ENCODE measurements around the gene JAK2.
"Not testable (repeated sequence)": the region's sequence is repeated elsewhere in the genome, so short reads cannot be mapped to it uniquely, and the experiment has no call there.

Gene JAK2

DNA sequence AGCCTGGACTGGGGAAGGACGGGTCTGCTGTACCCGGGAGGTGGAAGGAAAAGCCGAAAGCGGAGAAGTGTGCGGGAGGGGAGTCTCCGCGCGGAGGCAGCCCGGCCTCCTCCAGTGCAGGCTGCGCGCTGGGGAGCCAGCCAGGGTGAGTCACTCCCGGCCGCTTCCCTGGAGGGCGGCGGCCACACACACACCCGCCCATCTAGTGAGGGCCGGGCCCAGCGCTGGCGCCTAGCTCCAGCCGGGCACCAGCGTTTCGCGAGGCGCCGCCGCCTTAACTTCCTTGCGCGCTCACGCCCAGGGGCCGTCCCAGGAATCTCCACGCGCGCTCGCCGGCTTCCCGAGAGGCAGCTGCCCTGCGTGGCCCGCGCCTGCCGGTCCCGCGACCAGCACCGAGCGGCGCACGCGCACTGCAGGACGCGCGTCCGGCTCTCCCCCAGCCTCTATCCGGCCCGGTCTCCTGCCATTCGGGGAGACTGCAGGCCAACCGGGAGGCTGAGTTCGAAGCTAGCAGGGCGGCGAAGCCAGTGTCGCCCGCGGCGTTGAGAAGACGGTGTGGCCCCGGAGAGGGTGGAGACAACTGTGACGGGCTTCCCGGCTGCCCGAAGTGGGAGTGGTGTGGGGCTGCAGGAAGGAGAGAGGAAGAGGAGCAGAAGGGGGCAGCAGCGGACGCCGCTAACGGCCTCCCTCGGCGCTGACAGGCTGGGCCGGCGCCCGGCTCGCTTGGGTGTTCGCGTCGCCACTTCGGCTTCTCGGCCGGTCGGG is at the start of gene JAK2:
TSS of gene JAK2 (plus strand) at position 652 of the 765 bp plus-strand sequence. CDS start 36,716 bp downstream, outside the sequence.
- DNase-seq, result peak; percentile 80

DNA sequence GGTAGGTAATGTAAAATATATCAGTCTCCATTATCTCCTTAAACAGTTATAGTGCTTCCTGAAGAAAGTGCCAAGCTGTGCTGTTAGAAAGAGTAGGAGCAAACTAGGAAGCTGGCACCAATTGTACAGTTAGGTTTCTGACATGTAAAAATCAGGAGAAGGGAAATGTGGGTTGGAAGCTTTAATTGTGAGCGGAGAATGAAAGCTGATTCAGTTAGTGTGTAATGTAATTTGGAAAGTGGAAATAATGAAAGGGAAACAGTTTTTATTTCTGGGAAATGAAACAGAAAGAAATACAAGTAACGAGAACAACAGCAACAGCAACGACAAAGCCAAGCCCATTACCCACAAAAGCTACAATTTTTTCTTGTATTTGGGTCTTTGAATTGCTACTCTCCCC is 48.8 kb upstream of the JAK2 start:
- DNase-seq, result no peak

DNA sequence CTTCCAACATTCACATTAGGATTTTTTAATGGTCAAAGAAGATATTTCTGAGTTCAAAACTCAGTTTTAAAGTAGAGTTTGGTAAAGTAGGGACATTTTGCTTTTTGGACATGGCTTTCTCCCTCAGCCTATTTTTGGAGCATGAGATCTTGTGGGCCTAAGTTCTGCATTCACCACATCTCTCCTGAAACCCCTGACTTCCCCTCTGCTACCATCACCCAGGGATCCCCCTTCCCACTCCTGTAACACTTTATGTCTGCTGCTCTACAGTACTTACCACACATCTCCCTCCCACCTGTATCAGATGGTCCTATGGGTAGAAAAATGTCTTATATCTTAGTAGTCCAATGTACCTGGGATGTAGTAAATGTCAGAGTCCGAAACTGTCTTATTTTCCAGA is 48.2 kb upstream of the JAK2 start:
- DNase-seq, result no peak

DNA sequence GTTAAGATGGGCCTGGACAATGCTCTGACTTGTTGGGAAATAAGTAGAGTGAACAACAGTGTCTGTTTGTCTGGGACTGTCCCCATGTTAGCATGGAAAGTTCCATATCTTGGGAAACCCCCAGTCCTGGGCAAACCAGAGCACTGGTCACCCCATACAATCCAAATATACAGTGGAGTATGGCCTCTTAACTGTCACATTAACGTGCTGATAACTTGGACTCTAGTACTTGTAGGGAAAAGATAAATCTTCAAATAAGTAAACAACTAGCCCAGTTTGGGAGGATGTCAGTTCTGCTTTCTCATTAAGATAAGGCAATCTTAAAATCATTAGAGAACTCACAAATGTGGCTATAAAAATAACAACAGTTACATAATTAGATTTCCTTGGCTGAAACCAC is 47.6 kb upstream of the JAK2 start:
- no peak for DNase-seq

DNA sequence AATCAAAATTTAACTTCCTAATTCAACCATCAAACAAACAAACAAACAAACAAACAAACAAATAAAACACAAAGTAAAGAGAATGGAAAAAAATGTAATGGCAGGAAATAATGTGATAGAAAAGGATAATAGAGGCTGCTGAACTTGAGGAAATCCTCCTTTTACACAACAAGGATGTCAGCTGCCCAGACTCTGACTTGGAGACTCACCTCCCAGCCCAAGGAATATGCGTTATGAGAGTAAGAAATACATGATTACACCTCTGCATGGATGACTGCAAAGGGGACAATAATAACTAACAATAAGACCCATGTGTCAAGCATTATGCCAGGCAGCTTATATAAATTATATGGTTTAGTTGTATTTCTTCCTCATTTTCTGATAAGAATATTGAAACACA is 46.6 kb upstream of the JAK2 start:
- no peak for DNase-seq

DNA sequence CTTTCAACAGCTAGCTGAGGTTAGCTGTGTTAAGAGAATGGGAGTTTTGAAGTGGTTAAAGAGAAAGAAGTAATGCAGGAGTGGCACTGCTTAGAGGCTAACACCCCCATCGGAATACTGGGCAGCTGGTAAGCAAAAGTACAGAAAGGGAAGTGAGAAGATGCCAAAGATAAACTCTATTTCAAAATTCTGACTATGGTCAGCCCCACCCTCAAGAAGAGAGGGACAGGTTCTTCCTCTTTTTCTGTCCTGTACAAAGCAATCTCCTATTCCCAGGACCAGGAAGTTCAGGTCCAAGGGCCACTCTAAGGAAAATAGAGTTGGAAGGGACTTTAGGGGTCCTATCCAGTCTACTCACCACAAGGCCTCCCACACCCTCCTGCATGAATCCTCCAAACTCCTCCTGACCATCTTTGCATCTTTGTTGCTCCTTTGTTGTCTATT is 45.9 kb upstream of the JAK2 start:
- peak; percentile 59 for DNase-seq

DNA sequence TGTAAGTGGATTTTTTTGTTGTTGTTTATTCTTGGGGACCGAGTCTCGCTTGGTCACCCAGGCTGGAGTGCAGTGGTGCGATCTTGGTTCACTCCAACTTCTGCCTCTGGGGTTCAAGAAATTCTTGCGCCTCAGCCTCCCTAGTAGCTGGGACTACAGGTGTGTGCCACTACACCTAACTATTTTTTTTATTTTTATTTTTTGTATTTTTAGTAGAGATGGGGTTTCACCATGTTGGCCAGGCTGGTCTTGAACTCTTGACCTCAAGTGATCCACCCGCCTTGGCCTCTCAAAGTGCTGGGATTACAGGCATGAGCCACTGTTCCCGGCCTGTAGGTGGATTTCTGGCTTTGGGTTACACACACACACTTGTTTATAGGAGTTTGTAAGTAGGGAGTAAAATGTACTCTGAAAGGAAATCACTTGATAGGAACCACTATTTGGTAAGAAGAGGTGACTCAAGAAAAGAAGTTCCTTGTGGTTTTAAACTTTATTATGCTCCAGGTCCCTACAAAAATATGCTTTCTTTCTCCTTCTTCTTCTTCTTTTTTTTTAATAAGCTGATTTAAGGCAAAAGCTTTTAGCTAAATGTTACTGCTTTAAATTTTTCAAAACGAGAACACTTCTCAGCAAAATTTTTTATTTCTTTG is 42.9 kb upstream of the JAK2 start:
- DNase-seq, result not testable (repeated sequence)

DNA sequence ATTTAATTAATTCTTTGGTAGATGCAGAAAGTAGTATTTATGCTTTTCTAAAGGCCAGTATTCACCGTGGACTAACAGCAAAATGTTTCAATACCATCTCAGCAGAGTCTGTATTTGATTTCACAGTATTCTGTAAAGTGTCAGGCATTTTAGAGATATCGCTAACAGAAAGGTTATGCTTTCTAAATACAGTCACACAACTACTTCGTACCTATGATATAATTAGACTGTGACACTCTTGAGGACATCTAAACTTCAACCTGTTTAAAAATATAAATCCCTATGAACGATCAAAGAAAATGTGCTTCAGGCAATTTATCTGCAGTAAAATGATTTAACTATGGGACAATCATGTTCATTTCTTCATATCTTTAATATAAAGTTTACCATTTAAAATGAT is 41.7 kb upstream of the JAK2 start:
- DNase-seq, result no peak

DNA sequence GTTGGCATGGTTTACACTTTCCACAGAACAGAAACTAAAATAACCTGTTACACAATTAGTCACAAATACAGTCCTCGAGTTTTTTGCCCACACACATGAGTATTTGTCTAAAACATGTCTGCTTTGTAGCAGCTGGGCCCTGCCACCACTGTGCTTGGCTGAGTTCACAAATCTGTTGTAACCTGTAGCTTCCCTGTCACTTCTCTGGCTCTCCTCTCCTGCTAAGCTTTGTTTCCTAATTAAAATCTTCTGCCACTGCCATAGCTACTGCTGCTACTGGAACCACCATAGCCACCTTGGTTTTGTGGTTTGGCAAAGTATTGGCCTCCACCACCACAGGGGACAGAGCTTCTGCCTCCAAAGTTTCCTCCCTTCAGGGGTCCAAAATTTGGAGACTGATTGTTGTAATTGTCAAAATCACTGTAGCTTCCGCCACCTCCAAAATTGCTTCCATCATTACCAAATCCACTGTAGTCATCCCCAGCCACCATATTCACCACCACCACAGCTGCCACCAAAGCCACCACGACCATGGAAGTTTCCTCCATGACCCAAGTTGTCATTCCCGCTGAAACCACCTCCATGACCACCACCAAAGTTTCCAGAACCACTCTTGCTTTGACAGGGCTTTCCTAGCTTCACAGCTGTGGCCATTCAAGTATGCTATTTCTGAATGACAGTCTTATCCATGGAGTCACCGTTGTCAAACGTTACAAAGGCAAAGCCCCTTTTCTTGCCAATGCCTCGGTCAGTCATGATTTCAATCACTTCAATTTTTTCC is 40.5 kb upstream of the JAK2 start:
- not testable (repeated sequence) for DNase-seq

DNA sequence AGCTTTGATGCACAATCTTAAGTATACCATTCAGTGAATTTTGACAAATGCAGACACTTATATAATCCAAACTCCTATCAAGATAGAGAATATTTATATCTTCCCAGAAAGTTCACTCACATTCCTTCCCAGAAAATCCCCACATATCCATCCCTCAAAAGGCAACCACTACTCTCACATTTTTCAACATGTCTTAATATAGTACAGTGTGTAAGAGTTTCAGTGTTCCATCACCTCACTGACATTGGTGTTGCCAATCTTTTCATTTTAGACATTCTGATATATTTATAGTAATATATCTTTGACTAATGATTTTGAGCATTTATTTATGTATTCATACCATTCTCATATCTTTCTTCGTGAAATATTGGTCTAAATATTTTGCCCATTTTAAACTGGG is 38.1 kb upstream of the JAK2 start:
- no peak for DNase-seq

DNA sequence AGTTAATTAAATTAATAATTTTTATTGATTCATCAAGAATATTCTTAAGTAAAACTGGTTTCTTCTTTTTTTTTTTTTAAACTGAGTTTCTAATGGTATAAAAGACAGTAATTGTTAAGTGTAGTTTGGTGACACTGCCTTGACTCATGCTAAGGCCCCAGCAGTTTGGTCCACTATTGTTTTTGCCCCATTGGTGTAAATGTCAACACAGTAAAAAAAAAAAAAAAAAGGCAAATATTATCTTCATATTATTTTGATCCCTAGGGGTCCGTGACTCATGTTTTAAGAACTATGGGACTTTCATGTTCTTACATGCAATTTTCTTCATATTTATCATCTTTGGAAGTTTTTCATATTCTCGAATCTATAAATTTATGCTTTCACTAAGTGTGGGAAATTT is 29.2 kb upstream of the JAK2 start:
- no peak for DNase-seq

DNA sequence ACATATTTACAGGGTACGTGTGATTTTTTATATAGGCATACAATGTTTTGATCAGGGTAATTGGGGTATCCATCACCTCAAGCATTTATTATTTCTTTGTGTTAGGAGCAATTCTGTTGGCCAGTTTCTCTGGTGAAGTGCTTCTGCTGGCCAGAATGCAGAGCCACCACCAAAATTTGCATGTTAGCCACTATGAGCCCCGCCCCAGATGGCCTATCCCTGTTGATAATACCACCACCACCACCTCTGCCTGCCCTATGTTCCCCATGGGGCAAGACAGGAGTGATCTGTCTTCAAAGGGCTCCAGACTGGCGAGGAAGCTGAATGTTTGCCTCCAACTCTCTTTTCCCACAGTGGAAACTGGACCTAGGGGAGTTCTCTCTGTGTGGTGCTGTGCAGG is 26.0 kb upstream of the JAK2 start:
- no peak for DNase-seq

DNA sequence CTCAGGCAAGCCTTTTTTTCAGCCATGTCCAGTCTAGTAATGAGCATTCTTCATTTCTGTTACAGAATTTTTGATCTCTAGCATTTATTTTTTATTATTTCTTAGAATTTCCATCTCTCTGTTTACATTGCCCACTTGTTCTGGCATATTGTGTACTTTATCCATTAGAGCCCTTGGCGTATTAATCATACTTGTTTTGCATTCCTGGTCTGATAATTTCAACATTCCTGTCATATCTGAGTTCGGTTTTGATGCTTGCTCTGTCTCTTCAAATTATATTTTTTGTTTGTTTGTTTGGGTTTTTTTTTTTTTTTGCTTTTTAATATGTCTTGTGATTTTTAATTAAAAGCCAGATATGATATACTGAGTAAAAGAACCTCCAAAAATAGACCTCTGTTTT is 23.0 kb upstream of the JAK2 start:
- DNase-seq, result no peak

DNA sequence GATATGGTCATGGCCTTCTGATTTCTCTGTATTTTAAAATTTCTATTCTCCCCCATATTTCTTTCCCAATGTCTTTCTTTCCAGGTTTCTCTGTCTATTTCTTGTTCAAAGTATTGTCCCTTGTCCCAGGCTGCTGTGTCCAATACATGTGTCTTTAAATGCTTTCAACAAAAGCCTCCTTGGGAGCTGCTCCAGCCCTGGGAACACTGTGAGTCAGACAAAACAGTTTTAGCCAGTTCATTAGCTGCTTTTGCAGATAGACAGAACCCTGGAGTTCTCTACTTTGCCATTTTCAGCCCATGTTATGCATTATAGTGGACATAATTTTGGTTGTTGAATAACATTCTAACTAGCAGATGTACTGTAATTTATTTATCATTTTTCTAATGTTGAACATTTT is 20.5 kb upstream of the JAK2 start:
- no peak for DNase-seq

DNA sequence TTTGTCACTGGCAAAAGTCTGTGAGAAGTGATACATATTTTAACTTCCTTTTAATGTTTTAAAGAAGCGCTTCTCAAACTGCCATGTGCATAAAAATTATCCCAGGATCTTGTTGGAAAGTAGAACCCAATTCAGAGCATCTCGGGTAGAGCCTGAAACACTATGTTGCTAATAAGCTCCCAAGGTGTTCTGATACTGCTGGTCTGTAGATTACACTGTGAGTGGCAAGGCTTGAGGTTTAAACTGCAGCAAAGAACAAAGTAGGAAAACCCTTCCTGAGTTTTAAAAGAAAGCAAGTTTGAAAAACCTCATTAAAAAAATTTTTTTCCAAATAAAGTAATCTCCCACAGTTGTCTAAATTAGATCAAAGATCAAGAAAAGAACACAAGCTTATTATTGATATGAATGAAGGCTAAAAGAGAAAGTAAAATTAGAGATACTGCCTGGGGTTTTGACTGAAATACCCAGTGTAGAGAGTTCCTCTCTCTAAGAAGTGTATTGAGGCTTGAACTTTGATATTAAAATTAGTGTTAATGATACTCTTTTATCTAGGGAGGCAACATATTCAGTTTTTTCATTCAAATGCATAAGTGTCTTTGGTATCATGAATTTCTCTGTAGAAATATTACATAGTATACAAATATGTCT is 19.8 kb upstream of the JAK2 start:
- DNase-seq, result no peak

DNA sequence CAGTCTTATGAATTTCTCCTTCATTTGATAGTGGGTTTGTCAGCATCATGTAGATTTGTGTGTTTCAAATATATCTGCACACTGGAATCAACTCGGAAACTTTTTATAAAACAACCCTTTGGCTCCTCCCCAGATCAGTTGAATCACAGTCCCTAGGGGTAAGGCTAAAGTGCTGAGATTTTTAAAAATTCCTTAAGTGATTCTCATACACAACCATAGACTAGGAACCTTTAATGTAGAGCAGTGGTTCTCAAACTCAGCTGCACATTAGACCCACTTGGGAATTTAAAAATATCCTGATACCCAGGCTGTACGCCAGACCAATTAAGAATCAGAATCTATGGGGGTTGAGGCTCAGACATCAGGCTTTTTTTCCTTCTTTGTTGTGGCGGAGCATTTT is 17.5 kb upstream of the JAK2 start:
- no peak for DNase-seq

DNA sequence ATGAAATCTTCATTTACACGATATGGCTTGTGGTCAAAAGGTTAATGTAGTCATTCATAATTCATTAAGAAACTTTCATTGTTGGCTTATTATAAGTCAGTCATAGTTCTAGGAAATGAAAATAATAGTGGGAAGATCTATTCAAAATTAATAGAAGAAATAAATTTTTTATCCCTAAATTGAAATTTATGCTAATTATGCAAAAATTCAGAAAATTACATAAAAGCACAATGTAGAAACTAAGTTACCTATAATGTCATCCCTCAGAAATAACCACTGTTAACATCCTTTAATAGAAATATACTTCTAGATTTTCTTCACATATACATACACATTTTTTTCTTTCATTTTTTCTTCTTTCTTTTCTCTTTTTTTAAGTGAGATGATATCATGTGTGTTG is 15.9 kb upstream of the JAK2 start:
- no peak for DNase-seq

DNA sequence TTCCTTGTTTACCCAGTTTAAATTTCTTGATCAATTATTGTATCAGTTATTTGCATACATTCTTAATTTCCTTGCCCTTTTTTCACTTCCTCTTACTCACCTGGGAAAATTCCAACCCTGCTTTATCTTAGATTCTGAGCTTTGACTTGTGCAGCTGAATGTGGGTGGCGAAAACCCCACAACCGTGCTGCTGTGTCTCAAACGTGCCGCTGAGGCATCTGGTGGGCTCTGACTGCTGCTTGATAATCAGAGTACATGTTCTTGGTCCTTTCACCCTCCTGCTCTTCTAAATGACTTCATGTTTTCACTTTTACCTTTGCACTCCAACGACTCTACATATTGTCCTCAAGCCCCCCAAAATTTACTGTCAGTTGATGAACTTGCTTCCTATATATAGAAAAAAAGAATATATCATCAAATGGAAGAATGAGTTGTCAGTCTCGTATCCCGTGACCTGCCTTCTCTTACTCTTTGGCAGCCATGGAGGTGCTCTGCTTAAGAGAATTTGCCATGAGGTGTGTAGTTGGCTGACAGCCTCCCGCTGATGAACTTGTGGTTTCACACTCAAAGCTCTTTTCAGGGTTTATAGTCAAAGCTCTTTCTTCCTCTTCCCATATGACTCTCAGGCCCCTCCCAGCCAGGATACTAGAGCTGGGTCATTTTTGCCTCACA is 14.0 kb upstream of the JAK2 start:
- DNase-seq, result no peak

DNA sequence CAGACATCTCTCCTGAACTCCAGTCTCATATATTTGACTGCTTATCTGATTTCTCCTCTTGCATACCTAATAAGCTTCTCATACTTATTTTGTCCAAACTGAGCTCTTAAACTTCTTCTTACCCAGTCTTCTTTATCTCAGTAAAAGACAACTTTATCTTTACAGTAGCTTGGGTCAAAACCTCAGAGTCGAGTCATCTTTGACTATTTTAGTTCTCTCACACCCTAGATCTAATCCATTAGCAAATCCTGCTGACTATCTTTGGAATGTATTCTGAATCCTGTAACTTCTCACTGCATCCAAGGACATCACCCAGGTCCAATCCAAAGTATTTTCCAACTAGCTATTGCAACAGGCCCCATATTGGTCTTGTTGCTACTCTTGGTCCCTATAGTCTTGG is 11.8 kb upstream of the JAK2 start:
- DNase-seq, result no peak

DNA sequence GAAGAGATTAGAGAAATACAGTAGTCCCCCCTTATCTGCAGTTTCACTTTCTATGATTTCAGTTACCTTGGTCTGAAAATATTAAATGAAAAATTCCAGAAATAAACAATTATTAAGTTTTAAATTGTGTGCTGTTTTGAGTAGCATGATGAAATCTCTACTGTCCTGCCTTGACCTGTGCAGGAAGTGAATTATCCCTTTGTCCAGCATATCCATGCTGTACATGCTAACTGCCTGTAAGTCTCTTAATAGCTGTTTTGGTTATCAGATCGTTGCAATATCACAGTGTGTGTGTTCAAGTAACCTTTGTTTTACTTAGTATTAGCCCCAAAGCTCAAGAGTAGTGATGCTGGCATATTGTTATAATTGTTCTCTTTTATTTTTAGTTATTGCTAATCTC is 11.2 kb upstream of the JAK2 start:
- no peak for DNase-seq

DNA sequence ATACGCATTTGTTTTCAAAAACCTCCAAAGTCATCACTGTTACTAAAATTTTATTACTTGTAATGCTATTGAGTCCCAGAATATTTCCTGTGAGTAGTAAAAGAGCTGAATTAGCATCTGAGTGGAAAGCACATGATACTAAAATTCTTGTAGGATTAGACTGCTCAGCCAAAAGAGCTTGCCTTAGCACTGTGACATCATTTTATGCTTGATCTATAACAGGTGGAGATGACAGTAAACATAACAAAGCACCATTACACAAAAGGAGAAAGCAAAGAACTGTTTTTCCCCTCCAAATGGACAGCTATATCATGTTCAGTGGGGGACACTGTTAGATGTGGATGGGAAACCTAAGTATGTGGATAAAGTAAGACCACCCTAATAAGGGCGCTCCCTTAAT is 5.8 kb upstream of the JAK2 start:
- DNase-seq, result no peak

DNA sequence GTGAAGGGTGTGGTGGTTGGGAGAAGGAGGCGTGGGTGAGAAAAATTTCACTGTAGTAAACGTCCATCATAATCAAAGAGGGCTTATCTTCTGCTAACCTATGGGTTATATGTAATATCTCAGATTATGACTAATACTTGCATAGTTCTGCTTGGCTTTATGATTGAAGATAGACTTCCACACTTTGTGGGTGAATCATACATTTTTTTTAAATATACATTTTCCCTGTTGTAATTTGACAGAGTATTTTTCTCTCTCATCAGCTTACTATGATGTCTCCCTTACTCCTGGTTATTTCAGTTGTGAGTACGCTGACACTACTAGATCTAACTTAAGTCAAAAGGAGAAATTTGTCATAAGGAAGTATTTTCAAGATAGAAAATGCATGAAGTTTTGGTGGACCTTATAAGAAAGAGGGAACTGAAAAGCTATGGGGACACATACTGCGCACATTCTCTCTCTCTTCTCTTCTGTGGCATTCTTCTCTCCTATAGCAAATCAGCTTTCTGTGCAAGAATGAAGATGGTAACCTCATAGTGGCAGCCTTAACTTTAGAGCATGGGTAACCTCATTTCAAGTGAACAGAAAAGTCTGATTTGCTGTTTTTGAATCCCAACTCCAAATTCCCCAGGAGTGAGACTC is 4.9 kb upstream of the JAK2 start:
- DNase-seq, result no peak
